ENCODE measurements around the gene THSD7A.

- TF ChIP-seq CTCF (conservative IDR thresholded peaks at IDR 0.05) (no peak), EZH2 (IDR thresholded peaks at IDR 0.05; ENCODE audit: low read depth) (no peak)
These were observed 315.7 kb downstream of the THSD7A start for GRCh38 chr7:11516328-11516727.
